ENCODE data around the gene TTC31. TPM values are rescaled to one million over a fixed set of nuclear protein-coding genes. Genes with fewer than 3 reads are reported as not detected.

The TTC31 gene
- total and polyA plus RNA-seq, 2 donors (not counting 1 experiment from before 2014, with no cell fraction given) = 68.5 to 72.3 TPM

DNA sequence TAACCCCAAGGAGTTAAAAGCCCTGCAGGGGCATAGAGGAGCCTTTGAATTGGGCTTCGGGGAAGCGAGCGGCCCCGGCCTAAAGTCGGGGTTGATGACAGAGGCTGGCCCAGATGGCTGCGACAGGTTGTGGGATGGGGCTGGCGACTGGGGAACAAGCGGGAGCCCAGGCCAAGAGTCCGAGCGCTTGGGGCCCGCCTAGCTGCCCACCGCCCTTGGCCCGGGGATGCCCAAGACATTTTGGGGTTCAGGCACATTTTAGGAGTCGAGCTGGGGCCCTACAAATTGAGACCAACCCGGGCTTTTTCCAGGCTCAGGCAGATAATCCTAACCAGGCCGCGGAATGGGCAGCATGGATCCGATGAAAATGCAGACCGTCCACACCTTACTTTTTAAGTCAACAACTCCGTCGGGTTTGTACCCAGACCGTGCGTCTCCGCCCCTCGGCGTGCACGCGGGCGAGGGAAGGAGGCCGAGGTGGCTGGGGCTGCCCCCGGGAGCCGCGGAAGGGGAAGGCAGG is 41.7 kb upstream of the TTC31 start:
- Histone ChIP-seq H3K9ac (ENCODE audit: low read length) (peak overlapping the region; percentile 57), H4K20me1 (ENCODE audit: control insufficient read depth, insufficient read depth, low read length, poor library complexity, severe bottlenecking) (no peaks in the 10 kb centered on the region), H3K27ac (ENCODE audit: low read length in 2 of 2) (no peak overlapping the region), H3K4me1 (ENCODE audit: control insufficient read depth in 2 of 2, insufficient read depth in 2 of 2, low read length in 2 of 2) (peaks cover 36 to 46% of the 10 kb centered on the region in 2 donors), H3K27me3 (replicated peaks in 1 of 4; ENCODE audit: control extremely low read depth in 1 of 4, control insufficient read depth in 3 of 4, insufficient read depth in 4 of 4, low read length in 3 of 4) (peaks cover 0 to 43% (median 13%) of the 10 kb centered on the region in 4 experiments), H3K4me2 (replicated peaks; ENCODE audit: low read depth, low read length, poor library complexity, severe bottlenecking) (peak overlapping the region; percentile 95), H2AFZ (ENCODE audit: insufficient read depth, low read depth, low read length, poor library complexity, severe bottlenecking) (peak overlapping the region; percentile 81), H3K4me3 (ENCODE audit: control extremely low read depth in 1 of 5, extremely low read depth in 1 of 5, insufficient read depth in 1 of 5, low read depth in 2 of 5, low read length in 4 of 5) (peak overlapping the region in 4 of 5 experiments; percentile 31 to 60 (median 52)), H3K79me2 (ENCODE audit: control insufficient read depth, insufficient read depth, low read length) (no peaks in the 10 kb centered on the region), H3K9me3 (ENCODE audit: control extremely low read depth in 1 of 3, control insufficient read depth in 2 of 3, insufficient read depth in 1 of 3, low read length in 2 of 3) (peaks cover 0 to 9% (median 0%) of the 10 kb centered on the region in 3 donors), H3K36me3 (replicated peaks in 1 of 2; ENCODE audit: control extremely low read depth in 1 of 2, control insufficient read depth in 1 of 2, extremely low read depth in 1 of 2, insufficient read depth in 2 of 2, low read length in 1 of 2) (no peaks in the 10 kb centered on the region)
- Mint-ChIP-seq H3K9me3 (ENCODE audit: insufficient read depth) (no peaks in the 10 kb centered on the region), H3K27me3 (peaks cover 19% of the 10 kb centered on the region), H3K27ac (no peak overlapping the region), H3K4me3 (peak overlapping the region; percentile 83), H3K4me1 (peaks cover 44% of the 10 kb centered on the region)
- whole genome bisulfite sequencing (ENCODE audit: insufficient coverage) = 59% methylated on average over 33 of the region's 33 CpGs
- no peak for DNase-seq
- TF ChIP-seq, protein P1, sequence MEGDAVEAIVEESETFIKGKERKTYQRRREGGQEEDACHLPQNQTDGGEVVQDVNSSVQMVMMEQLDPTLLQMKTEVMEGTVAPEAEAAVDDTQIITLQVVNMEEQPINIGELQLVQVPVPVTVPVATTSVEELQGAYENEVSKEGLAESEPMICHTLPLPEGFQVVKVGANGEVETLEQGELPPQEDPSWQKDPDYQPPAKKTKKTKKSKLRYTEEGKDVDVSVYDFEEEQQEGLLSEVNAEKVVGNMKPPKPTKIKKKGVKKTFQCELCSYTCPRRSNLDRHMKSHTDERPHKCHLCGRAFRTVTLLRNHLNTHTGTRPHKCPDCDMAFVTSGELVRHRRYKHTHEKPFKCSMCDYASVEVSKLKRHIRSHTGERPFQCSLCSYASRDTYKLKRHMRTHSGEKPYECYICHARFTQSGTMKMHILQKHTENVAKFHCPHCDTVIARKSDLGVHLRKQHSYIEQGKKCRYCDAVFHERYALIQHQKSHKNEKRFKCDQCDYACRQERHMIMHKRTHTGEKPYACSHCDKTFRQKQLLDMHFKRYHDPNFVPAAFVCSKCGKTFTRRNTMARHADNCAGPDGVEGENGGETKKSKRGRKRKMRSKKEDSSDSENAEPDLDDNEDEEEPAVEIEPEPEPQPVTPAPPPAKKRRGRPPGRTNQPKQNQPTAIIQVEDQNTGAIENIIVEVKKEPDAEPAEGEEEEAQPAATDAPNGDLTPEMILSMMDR (IDR thresholded peaks at IDR 0.05) = no peak
- no peak for TF ChIP-seq EZH2 (IDR thresholded peaks at IDR 0.05; ENCODE audit: borderline replicate concordance, insufficient read depth, low read depth, low read length, poor library complexity, severe bottlenecking)
- ChIA-PET CTCF (interaction anchor here (1.0 kb wide), 1 partner anchor 91 kb away, joined by 4 read pairs; no protein-coding TSS in a partner anchor), POLR2A (interaction anchor here (1.1 to 1.3 kb wide), 2 partner anchors 13 to 20 kb away, joined by 3 to 4 read pairs; partner anchors contain the start of genes C2orf81, INO80B and WDR54)
- ATAC-seq (ENCODE audit: low read depth) = no peak
- intact Hi-C loops (cut with micrococcal nuclease) = no loop called here
